SK-N-SH treated with all-trans-retinoic acid at 6 μM for 48 hours (cell line): ENCODE results near the gene DGKI.

ENCODE experiments used
- ARNTL ChIP-seq: fragments of 450-650 bp; formaldehyde crosslinking; IDR thresholded peaks from 2 replicates; pipeline ENCODE4 v1.5.0; 2020; ENCODE audit warnings: low read depth, mild to moderate bottlenecking, moderate library complexity, borderline replicate concordance
- CSDC2 ChIP-seq: fragments of 250-450 bp; sonication (Bioruptor Pico); IDR thresholded peaks from 2 replicates; pipeline ENCODE4 v1.5.0; 2020; ENCODE audit warnings: mild to moderate bottlenecking, moderate library complexity
- GLIS3 ChIP-seq: fragments of 250-450 bp; sonication (Bioruptor Pico); IDR thresholded peaks from 2 replicates; pipeline ENCODE4 v1.5.0; 2020; ENCODE audit warnings: mild to moderate bottlenecking, moderate library complexity
- PPARA ChIP-seq: fragments of 250-450 bp; sonication (Bioruptor Pico); IDR thresholded peaks from 2 replicates; pipeline ENCODE4 v1.5.0; 2020; ENCODE audit warnings: mild to moderate bottlenecking, borderline replicate concordance
- RARB ChIP-seq: fragments of 250-450 bp; sonication (Bioruptor Pico); IDR thresholded peaks from 2 replicates; pipeline ENCODE4 v1.8.0; 2021; ENCODE audit warnings: mild to moderate bottlenecking, moderate library complexity
- SNAI2 ChIP-seq: fragments of 250-450 bp; sonication (Bioruptor Pico); IDR thresholded peaks from 2 replicates; pipeline ENCODE4 v1.5.0; 2020; ENCODE audit warnings: mild to moderate bottlenecking, moderate library complexity
- TCF4 ChIP-seq: fragments of 250-450 bp; sonication (Bioruptor Pico); IDR thresholded peaks from 2 replicates; pipeline ENCODE4 v1.8.0; 2021; ENCODE audit warnings: mild to moderate bottlenecking, moderate library complexity, borderline replicate concordance
- ZFP3 ChIP-seq: fragments of 250-450 bp; sonication (Bioruptor Pico); IDR thresholded peaks from 2 replicates; pipeline ENCODE4 v1.5.0; 2020; ENCODE audit warnings: mild to moderate bottlenecking, moderate library complexity
- ZFP30 ChIP-seq: fragments of 450-650 bp; formaldehyde crosslinking; IDR thresholded peaks from 2 replicates; pipeline ENCODE4 v1.5.0; 2022; ENCODE audit warnings: mild to moderate bottlenecking, moderate library complexity
- ZNF565 ChIP-seq: fragments of 450-650 bp; formaldehyde crosslinking; conservative IDR thresholded peaks from 2 replicates; pipeline ENCODE4 v1.5.0; 2020; ENCODE audit warnings: low read depth, mild to moderate bottlenecking, moderate library complexity
- TF ChIP-seq, protein P1 (sequence below): fragments of 250-450 bp; sonication (Bioruptor Pico); IDR thresholded peaks from 2 replicates; pipeline ENCODE4 v1.8.0; 2020; ENCODE audit warnings: mild to moderate bottlenecking, moderate library complexity, borderline replicate concordance
- TF ChIP-seq, protein P2 (sequence below): fragments of 250-450 bp; sonication (Bioruptor Pico); IDR thresholded peaks from 2 replicates; pipeline ENCODE4 v1.5.1; 2021; ENCODE audit warnings: mild to moderate bottlenecking, moderate library complexity
- TF ChIP-seq, protein P3 (sequence below): fragments of 250-450 bp; sonication (Bioruptor Pico); IDR thresholded peaks from 2 replicates; pipeline ENCODE4 v1.5.1; 2020; ENCODE audit warnings: low read depth, mild to moderate bottlenecking, moderate library complexity

- TF ChIP-seq ARNTL (CRISPR knock-in tag) (no peak), GLIS3 (CRISPR knock-in tag) (no peak), CSDC2 (CRISPR knock-in tag) (no peak), RARB (CRISPR knock-in tag) (no peak), PPARA (no peak), ZFP30 (CRISPR knock-in tag) (no peak), SNAI2 (CRISPR knock-in tag) (no peak), ZFP3 (CRISPR knock-in tag) (peak; percentile 61; the same call in 1 of the 2 replicates), ZNF565 (no peak), TCF4 (CRISPR knock-in tag) (no peak)
- TF ChIP-seq, protein P1, sequence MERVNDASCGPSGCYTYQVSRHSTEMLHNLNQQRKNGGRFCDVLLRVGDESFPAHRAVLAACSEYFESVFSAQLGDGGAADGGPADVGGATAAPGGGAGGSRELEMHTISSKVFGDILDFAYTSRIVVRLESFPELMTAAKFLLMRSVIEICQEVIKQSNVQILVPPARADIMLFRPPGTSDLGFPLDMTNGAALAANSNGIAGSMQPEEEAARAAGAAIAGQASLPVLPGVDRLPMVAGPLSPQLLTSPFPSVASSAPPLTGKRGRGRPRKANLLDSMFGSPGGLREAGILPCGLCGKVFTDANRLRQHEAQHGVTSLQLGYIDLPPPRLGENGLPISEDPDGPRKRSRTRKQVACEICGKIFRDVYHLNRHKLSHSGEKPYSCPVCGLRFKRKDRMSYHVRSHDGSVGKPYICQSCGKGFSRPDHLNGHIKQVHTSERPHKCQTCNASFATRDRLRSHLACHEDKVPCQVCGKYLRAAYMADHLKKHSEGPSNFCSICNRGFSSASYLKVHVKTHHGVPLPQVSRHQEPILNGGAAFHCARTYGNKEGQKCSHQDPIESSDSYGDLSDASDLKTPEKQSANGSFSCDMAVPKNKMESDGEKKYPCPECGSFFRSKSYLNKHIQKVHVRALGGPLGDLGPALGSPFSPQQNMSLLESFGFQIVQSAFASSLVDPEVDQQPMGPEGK (CRISPR knock-in tag) = no peak
- TF ChIP-seq, protein P2, sequence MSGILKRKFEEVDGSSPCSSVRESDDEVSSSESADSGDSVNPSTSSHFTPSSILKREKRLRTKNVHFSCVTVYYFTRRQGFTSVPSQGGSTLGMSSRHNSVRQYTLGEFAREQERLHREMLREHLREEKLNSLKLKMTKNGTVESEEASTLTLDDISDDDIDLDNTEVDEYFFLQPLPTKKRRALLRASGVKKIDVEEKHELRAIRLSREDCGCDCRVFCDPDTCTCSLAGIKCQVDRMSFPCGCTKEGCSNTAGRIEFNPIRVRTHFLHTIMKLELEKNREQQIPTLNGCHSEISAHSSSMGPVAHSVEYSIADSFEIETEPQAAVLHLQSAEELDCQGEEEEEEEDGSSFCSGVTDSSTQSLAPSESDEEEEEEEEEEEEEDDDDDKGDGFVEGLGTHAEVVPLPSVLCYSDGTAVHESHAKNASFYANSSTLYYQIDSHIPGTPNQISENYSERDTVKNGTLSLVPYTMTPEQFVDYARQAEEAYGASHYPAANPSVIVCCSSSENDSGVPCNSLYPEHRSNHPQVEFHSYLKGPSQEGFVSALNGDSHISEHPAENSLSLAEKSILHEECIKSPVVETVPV = no peak
- TF ChIP-seq, protein P3, sequence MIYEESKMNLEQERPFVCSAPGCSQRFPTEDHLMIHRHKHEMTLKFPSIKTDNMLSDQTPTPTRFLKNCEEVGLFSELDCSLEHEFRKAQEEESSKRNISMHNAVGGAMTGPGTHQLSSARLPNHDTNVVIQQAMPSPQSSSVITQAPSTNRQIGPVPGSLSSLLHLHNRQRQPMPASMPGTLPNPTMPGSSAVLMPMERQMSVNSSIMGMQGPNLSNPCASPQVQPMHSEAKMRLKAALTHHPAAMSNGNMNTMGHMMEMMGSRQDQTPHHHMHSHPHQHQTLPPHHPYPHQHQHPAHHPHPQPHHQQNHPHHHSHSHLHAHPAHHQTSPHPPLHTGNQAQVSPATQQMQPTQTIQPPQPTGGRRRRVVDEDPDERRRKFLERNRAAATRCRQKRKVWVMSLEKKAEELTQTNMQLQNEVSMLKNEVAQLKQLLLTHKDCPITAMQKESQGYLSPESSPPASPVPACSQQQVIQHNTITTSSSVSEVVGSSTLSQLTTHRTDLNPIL (CRISPR knock-in tag) = no peak
These were observed 504.5 kb downstream of the DGKI start for GRCh38 chr7:137342265-137342664.
